Mesendoderm (in vitro differentiated cells): ENCODE measurements around the gene B9D2.

Experiments
- DNase-seq: peaks from one replicate; pipeline ENCODE4 v3.0.0; 2013
- H2AK5ac ChIP-seq: 2 replicates; pipeline ENCODE4 v1.6.1; 2013; ENCODE audit warnings: low read length, inconsistent platforms
- H2BK120ac ChIP-seq: 2 replicates; pipeline ENCODE4 v1.6.1; 2013; ENCODE audit warnings: low read depth, mild to moderate bottlenecking, low read length, moderate library complexity, mixed read lengths
- H2BK15ac ChIP-seq: replicated peaks from 2 replicates; pipeline ENCODE4 v1.6.1; 2013; ENCODE audit warnings: low read depth, mild to moderate bottlenecking, moderate library complexity
- H2BK5ac ChIP-seq: 2 replicates; pipeline ENCODE4 v1.6.1; 2013; ENCODE audit warnings: low read length, inconsistent platforms
- H3K18ac ChIP-seq: 2 replicates; pipeline ENCODE4 v1.6.1; 2013; ENCODE audit warnings: mild to moderate bottlenecking, low read length, mixed read lengths
- H3K23ac ChIP-seq: one replicate; pipeline ENCODE4 v1.6.1; 2013; ENCODE audit warnings: low read length
- H3K27ac ChIP-seq: 2 replicates; pipeline ENCODE4 v1.5.1; 2013; ENCODE audit warnings: low read depth, mild to moderate bottlenecking, inconsistent platforms, low read length, moderate library complexity
- H3K27me3 ChIP-seq: 2 replicates; pipeline ENCODE4 v1.6.1; 2013; ENCODE audit warnings: low read length, control low read depth, mild to moderate bottlenecking, inconsistent platforms; ENCODE audit not compliant: insufficient read depth, poor library complexity
- H3K36me3 ChIP-seq: 2 replicates; pipeline ENCODE4 v1.6.1; 2013; ENCODE audit warnings: low read length, inconsistent platforms; ENCODE audit not compliant: control insufficient read depth, insufficient read depth
- H3K4ac ChIP-seq: one replicate; pipeline ENCODE4 v1.6.1; 2013; ENCODE audit warnings: low read depth, mild to moderate bottlenecking, low read length, moderate library complexity
- H3K4me1 ChIP-seq: 2 replicates; pipeline ENCODE4 v1.6.1; 2013; ENCODE audit warnings: low read depth, low read length, inconsistent platforms; ENCODE audit not compliant: control insufficient read depth
- H3K4me2 ChIP-seq: 2 replicates; pipeline ENCODE4 v1.6.1; 2013; ENCODE audit warnings: low read length
- H3K4me3 ChIP-seq: 2 replicates; pipeline ENCODE4 v1.5.1; 2013; ENCODE audit warnings: mild to moderate bottlenecking, low read length
- H3K56ac ChIP-seq: one replicate; pipeline ENCODE4 v1.6.1; 2013; ENCODE audit warnings: low read length
- H3K79me1 ChIP-seq: 2 replicates; pipeline ENCODE4 v1.6.1; 2013; ENCODE audit warnings: low read length, inconsistent platforms
- H3K79me2 ChIP-seq: 2 replicates; pipeline ENCODE4 v1.6.1; 2013; ENCODE audit warnings: mild to moderate bottlenecking, low read length; ENCODE audit not compliant: control insufficient read depth, insufficient read depth
- H3K9ac ChIP-seq: 2 replicates; pipeline ENCODE4 v1.6.1; 2013; ENCODE audit warnings: low read length, inconsistent platforms
- H4K5ac ChIP-seq: one replicate; pipeline ENCODE4 v1.6.1; 2013; ENCODE audit warnings: low read length
- H4K8ac ChIP-seq: one replicate; pipeline ENCODE4 v1.6.1; 2013; ENCODE audit warnings: low read depth, mild to moderate bottlenecking, control low read depth, low read length, moderate library complexity
- WGBS: extraction: QIAGEN DNeasy Blood & Tissue Kit; methylation state at CpG from one replicate; pipeline ENCODE4 v1.1.7; 2013; ENCODE audit warnings: low lambda C conversion rate, missing lambda C conversion rate; ENCODE audit not compliant: insufficient coverage; ENCODE audit errors: extremely low coverage; 5-methylcytosine and 5-hydroxymethylcytosine counted together

Gene B9D2

GRCh38 chr19:41357746-41358145 is 6.2 kb downstream of the B9D2 start:
- Histone ChIP-seq H4K8ac (no peak overlapping the region), H3K4me3 (no peak overlapping the region), H3K23ac (no peak overlapping the region), H2AK5ac (no peak overlapping the region), H3K4me1 (no peaks in the 10 kb centered on the region), H4K5ac (no peak overlapping the region), H2BK5ac (no peak overlapping the region), H3K27ac (no peak overlapping the region), H3K56ac (no peak overlapping the region), H3K4ac (no peak overlapping the region), H3K79me1 (peaks cover 3% of the 10 kb centered on the region), H3K27me3 (no peaks in the 10 kb centered on the region), H3K36me3 (no peaks in the 10 kb centered on the region), H3K18ac (no peak overlapping the region), H3K4me2 (no peak overlapping the region), H3K9ac (no peak overlapping the region), H2BK120ac (no peak overlapping the region), H2BK15ac (no peak overlapping the region), H3K79me2 (peaks cover 5% of the 10 kb centered on the region)
- DNase-seq: no peak
- no CpG with 5 or more reads among the region's 13 CpGs for WGBS

GRCh38 chr19:41356984-41357739 is 6.8 kb downstream of the B9D2 start:
- Histone ChIP-seq H3K18ac (no peak overlapping the region), H3K27ac (no peak overlapping the region), H4K5ac (no peak overlapping the region), H3K4me1 (no peaks in the 10 kb centered on the region), H3K79me1 (peaks cover 4% of the 10 kb centered on the region), H2BK15ac (no peak overlapping the region), H3K9ac (no peak overlapping the region), H2BK5ac (no peak overlapping the region), H3K27me3 (no peaks in the 10 kb centered on the region), H2AK5ac (no peak overlapping the region), H2BK120ac (no peak overlapping the region), H3K4me3 (no peak overlapping the region), H4K8ac (no peak overlapping the region), H3K4ac (no peak overlapping the region), H3K56ac (peak overlapping the region; percentile 30), H3K36me3 (no peaks in the 10 kb centered on the region), H3K23ac (no peak overlapping the region), H3K4me2 (no peak overlapping the region), H3K79me2 (peaks cover 11% of the 10 kb centered on the region)
- no CpG with 5 or more reads among the region's 11 CpGs for WGBS
- DNase-seq: no peak

- Histone ChIP-seq H3K4me2 (no peak overlapping the region), H2BK15ac (no peak overlapping the region), H3K18ac (no peak overlapping the region), H2BK5ac (no peak overlapping the region), H3K9ac (no peak overlapping the region), H3K79me1 (peaks cover 8% of the 10 kb centered on the region), H3K27me3 (no peaks in the 10 kb centered on the region), H3K4me1 (no peaks in the 10 kb centered on the region), H3K27ac (no peak overlapping the region), H2AK5ac (no peak overlapping the region), H3K79me2 (peaks cover 23% of the 10 kb centered on the region), H3K56ac (no peak overlapping the region), H3K23ac (no peak overlapping the region), H3K36me3 (no peaks in the 10 kb centered on the region), H4K8ac (no peak overlapping the region), H4K5ac (no peak overlapping the region), H3K4ac (no peak overlapping the region), H3K4me3 (no peak overlapping the region), H2BK120ac (no peak overlapping the region)
- no peak for DNase-seq
- no CpG with 5 or more reads among the region's 3 CpGs for WGBS
These were observed 8.1 kb downstream of the B9D2 start for GRCh38 chr19:41355802-41356201.

- Histone ChIP-seq H3K4ac (no peak overlapping the region), H4K8ac (no peak overlapping the region), H3K36me3 (no peaks in the 10 kb centered on the region), H3K18ac (no peak overlapping the region), H3K4me1 (no peaks in the 10 kb centered on the region), H3K4me2 (no peak overlapping the region), H2BK5ac (no peak overlapping the region), H3K79me2 (peaks cover 26% of the 10 kb centered on the region), H3K27me3 (no peaks in the 10 kb centered on the region), H3K56ac (no peak overlapping the region), H2BK120ac (no peak overlapping the region), H3K9ac (no peak overlapping the region), H2BK15ac (no peak overlapping the region), H3K23ac (no peak overlapping the region), H3K4me3 (no peak overlapping the region), H2AK5ac (no peak overlapping the region), H3K79me1 (peaks cover 8% of the 10 kb centered on the region), H4K5ac (no peak overlapping the region), H3K27ac (no peak overlapping the region)
- DNase-seq: no peak
- WGBS: no CpG with 5 or more reads among the region's 1 CpG
These were observed 8.9 kb downstream of the B9D2 start for GRCh38 chr19:41355035-41355434.

- no CpG with 5 or more reads among the region's 23 CpGs for WGBS
- H3K4ac ChIP-seq: no peak overlapping the region
- no peak for DNase-seq
These were observed 9.5 kb downstream of the B9D2 start for GRCh38 chr19:41354343-41354953.

More at GRCh38 chr19:41354343-41354953, 9.5 kb downstream of the B9D2 start:
- Histone ChIP-seq H3K18ac (no peak overlapping the region), H3K9ac (peak overlapping the region; percentile 75), H3K79me2 (peaks cover 26% of the 10 kb centered on the region), H2AK5ac (no peak overlapping the region), H4K8ac (no peak overlapping the region), H3K36me3 (no peaks in the 10 kb centered on the region), H3K27ac (no peak overlapping the region), H2BK120ac (no peak overlapping the region), H3K23ac (no peak overlapping the region), H3K4me1 (no peaks in the 10 kb centered on the region), H3K27me3 (no peaks in the 10 kb centered on the region), H3K4me2 (peak overlapping the region; percentile 40), H3K4me3 (peak overlapping the region; percentile 10), H4K5ac (no peak overlapping the region), H2BK5ac (no peak overlapping the region), H3K56ac (peak overlapping the region; percentile 77), H2BK15ac (no peak overlapping the region), H3K79me1 (peaks cover 10% of the 10 kb centered on the region)
